Liver (tissue), 3 donors: ENCODE measurements around the gene EXT2.

Experiments used
- CTCF ChIP-seq: fragments of 150-350 bp; IDR thresholded peaks from 2 replicates; pipeline ENCODE4 v1.5.1; 2017; ENCODE audit warnings: improper control_type of control experiment, low read depth, low read length; ENCODE audit not compliant: missing input control
- GABPA ChIP-seq, 2 donors: IDR thresholded peaks in 1 of 2; conservative IDR thresholded peaks in 1 of 2; 2 replicates each; pipeline ENCODE4 v1.6.1; 2016; ENCODE audit warnings: antibody characterized with exemption in 2 of 2, mild to moderate bottlenecking in 1 of 2, moderate library complexity in 1 of 2
- HNF4A ChIP-seq, 2 donors: conservative IDR thresholded peaks; 2 replicates each; pipeline ENCODE4 v1.6.1; 2016; ENCODE audit warnings: antibody characterized with exemption in 2 of 2, mild to moderate bottlenecking in 2 of 2
- HNF4G ChIP-seq: IDR thresholded peaks from 2 replicates; pipeline ENCODE4 v1.6.1; 2016; ENCODE audit warnings: antibody characterized with exemption
- RAD21 ChIP-seq, 2 donors: IDR thresholded peaks; 2 replicates each; pipeline ENCODE4 v1.6.1; 2016; ENCODE audit warnings: antibody characterized with exemption in 2 of 2, mild to moderate bottlenecking in 2 of 2
- REST ChIP-seq: IDR thresholded peaks from 2 replicates; pipeline ENCODE4 v1.6.1; 2016; ENCODE audit warnings: antibody characterized with exemption, mild to moderate bottlenecking
- RXRA ChIP-seq, 2 donors: IDR thresholded peaks; 2 replicates each; pipeline ENCODE4 v1.6.1; 2017 to 2018; ENCODE audit warnings: antibody characterized with exemption in 2 of 2, mild to moderate bottlenecking in 1 of 2
- TAF1 ChIP-seq: conservative IDR thresholded peaks from 2 replicates; pipeline ENCODE4 v1.6.1; 2016; ENCODE audit warnings: antibody characterized with exemption, mild to moderate bottlenecking
- YY1 ChIP-seq: IDR thresholded peaks from 2 replicates; pipeline ENCODE4 v1.6.1; 2016; ENCODE audit warnings: antibody characterized with exemption, mild to moderate bottlenecking
- ZBTB33 ChIP-seq: IDR thresholded peaks from 2 replicates; pipeline ENCODE4 v1.6.1; 2016; ENCODE audit warnings: antibody characterized with exemption
- donor health status: healthy.
- donor health status: healthy.

- no peak for TF ChIP-seq CTCF
- TF ChIP-seq REST: no peak
- TF ChIP-seq HNF4G: no peak
- no peak for TF ChIP-seq RAD21 (IDR thresholded peaks at IDR 0.05)
- no peak for TF ChIP-seq RXRA (IDR thresholded peaks at IDR 0.05)
- no peak for TF ChIP-seq GABPA (IDR thresholded peaks at IDR 0.05 in 1 of 2, conservative IDR thresholded peaks at IDR 0.05 in 1 of 2)
- TF ChIP-seq TAF1: no peak
- TF ChIP-seq HNF4A (conservative IDR thresholded peaks at IDR 0.05): no peak
- no peak for TF ChIP-seq YY1
- no peak for TF ChIP-seq ZBTB33
Observed at GRCh38 chr11:44243595-44244343, 148.3 kb downstream of the EXT2 start.
